CD14-positive monocyte (primary cell): ENCODE measurements around the gene OGFOD2. TPM values are rescaled to one million over a fixed set of nuclear protein-coding genes. Genes with fewer than 3 reads are reported as not detected.

Source experiments
- DNase-seq, 3 donors: peaks; one replicate each; pipeline ENCODE4 v3.0.0-alpha.2; 2011 to 2022
- H2AFZ ChIP-seq: 2 replicates; pipeline ENCODE4 v1.6.0; 2012; ENCODE audit warnings: mild to moderate bottlenecking, low read depth, low read length, inconsistent platforms; ENCODE audit not compliant: insufficient read depth, poor library complexity, severe bottlenecking
- H3K27ac ChIP-seq, 2 donors: 1 replicate in 1 of 2; 2 replicates in 1 of 2; pipeline ENCODE4 v1.5.1; 2012 to 2013; ENCODE audit warnings: low read length in 2 of 2, control low read depth in 1 of 2, inconsistent platforms in 1 of 2, low read depth in 1 of 2, mild to moderate bottlenecking in 1 of 2
- H3K27me3 ChIP-seq, 2 donors: one replicate each; pipeline versions ENCODE4 v1.6.0 to v1.6.1; 2011 to 2013; ENCODE audit warnings: low read length in 2 of 2; ENCODE audit not compliant: control insufficient read depth in 2 of 2, insufficient read depth in 2 of 2
- H3K36me3 ChIP-seq, 2 donors: replicated peaks in 1 of 2; 1 replicate in 1 of 2; 2 replicates in 1 of 2; pipeline versions ENCODE4 v1.5.1 to v1.6.1; 2012 to 2013; ENCODE audit warnings: low read length in 2 of 2, control low read depth in 1 of 2, inconsistent platforms in 1 of 2, mild to moderate bottlenecking in 1 of 2; ENCODE audit not compliant: insufficient read depth in 2 of 2, control insufficient read depth in 1 of 2
- H3K4me1 ChIP-seq, 2 donors: 1 replicate in 1 of 2; 2 replicates in 1 of 2; pipeline versions ENCODE4 v1.5.1 to v1.6.1; 2012 to 2013; ENCODE audit warnings: low read length in 2 of 2, control low read depth in 1 of 2, inconsistent platforms in 1 of 2, mild to moderate bottlenecking in 1 of 2, moderate library complexity in 1 of 2; ENCODE audit not compliant: insufficient read depth in 2 of 2, control insufficient read depth in 1 of 2
- H3K4me2 ChIP-seq: replicated peaks from 2 replicates; pipeline ENCODE3; 2012; ENCODE audit warnings: low read length, moderate library complexity, mild to moderate bottlenecking; ENCODE audit not compliant: poor library complexity, severe bottlenecking; ENCODE audit errors: extremely low read depth
- H3K4me3 ChIP-seq, 3 experiments: fragments of 200-600 bp in 1 of 3; sonication (generic) in 1 of 3; replicated peaks in 1 of 3; 1 replicate in 2 of 3; 2 replicates in 1 of 3; pipeline ENCODE4 v1.5.1; 2011 to 2013; ENCODE audit warnings: low read length in 3 of 3, mild to moderate bottlenecking in 3 of 3, control low read depth in 2 of 3, low read depth in 2 of 3, inconsistent platforms in 1 of 3, moderate library complexity in 1 of 3
- H3K79me2 ChIP-seq: 2 replicates; pipeline ENCODE4 v1.6.0; 2012; ENCODE audit warnings: mild to moderate bottlenecking, control low read depth, inconsistent platforms, low read length, moderate library complexity; ENCODE audit not compliant: insufficient read depth
- H3K9ac ChIP-seq: 2 replicates; pipeline ENCODE4 v1.6.0; 2017; ENCODE audit warnings: low read length, mild to moderate bottlenecking; ENCODE audit not compliant: insufficient read depth, poor library complexity, severe bottlenecking
- H3K9me3 ChIP-seq, 2 donors: replicated peaks in 1 of 2; 1 replicate in 1 of 2; 2 replicates in 1 of 2; pipeline versions ENCODE4 v1.5.1 to v1.6.1; 2012 to 2013; ENCODE audit warnings: low read length in 2 of 2, control low read depth in 1 of 2; ENCODE audit not compliant: control insufficient read depth in 1 of 2, insufficient read depth in 1 of 2
- H4K20me1 ChIP-seq: 2 replicates; pipeline ENCODE4 v1.6.0; 2012; ENCODE audit warnings: mild to moderate bottlenecking, low read length, control low read depth, moderate library complexity; ENCODE audit not compliant: insufficient read depth
- H3K27ac Mint-ChIP-seq, 7 donors: one replicate each; pipeline ENCODE4 v1.8.0; 2020; ENCODE audit warnings: mild to moderate bottlenecking in 7 of 7, mixed read lengths in 7 of 7, moderate library complexity in 6 of 7, inconsistent platforms in 2 of 7
- H3K27me3 Mint-ChIP-seq, 3 donors: one replicate each; pipeline ENCODE4 v1.8.0; 2021 to 2022; ENCODE audit warnings: low read depth in 3 of 3, mild to moderate bottlenecking in 3 of 3, mixed read lengths in 3 of 3, moderate library complexity in 3 of 3, inconsistent platforms in 1 of 3
- H3K36me3 Mint-ChIP-seq, 2 donors: one replicate each; pipeline ENCODE4 v1.8.0; 2020; ENCODE audit warnings: mixed read lengths in 2 of 2, inconsistent platforms in 1 of 2, mild to moderate bottlenecking in 1 of 2
- H3K4me1 Mint-ChIP-seq: one replicate; pipeline ENCODE4 v1.8.0; 2020; ENCODE audit warnings: mild to moderate bottlenecking, mixed read lengths
- H3K4me3 Mint-ChIP-seq, 2 donors: one replicate each; pipeline ENCODE4 v1.8.0; 2020; ENCODE audit warnings: mild to moderate bottlenecking in 2 of 2, mixed read lengths in 2 of 2, moderate library complexity in 1 of 2
- H3K9me3 Mint-ChIP-seq, 7 donors: one replicate each; pipeline ENCODE4 v1.8.0; 2020 to 2022; ENCODE audit warnings: mixed read lengths in 7 of 7, mild to moderate bottlenecking in 6 of 7, moderate library complexity in 6 of 7, inconsistent platforms in 2 of 7
- WGBS: methylation state at CpG from one replicate; pipeline ENCODE4 v1.1.5; 2013; ENCODE audit warnings: missing lambda C conversion rate; ENCODE audit not compliant: insufficient coverage; 5-methylcytosine and 5-hydroxymethylcytosine counted together
- intact Hi-C, 2 donors: fragments of 100-400 bp; cut with micrococcal nuclease; formaldehyde crosslinking; loops; one replicate each; pipeline versions ENCODE4 v1.15.0 to v1.15.1; 2023
- polyA plus RNA-seq, 3 donors: library from polyadenylated mRNA; depleted of rRNA in 1 of 3; unstranded in 2 of 3; stranded (reverse) in 1 of 3; fragments of 300-500 nt in 2 of 3; fragments of >200 nt in 1 of 3; fragmentation: Illumina TruSeq in 2 of 3; gene quantifications; 1 replicate in 2 of 3; 2 replicates in 1 of 3; pipeline ENCODE4 v1.2.3, GENCODE V29; 2012 to 2021
- TF ChIP-seq, protein P1 (sequence below): fragments of 200-600 bp; IDR thresholded peaks from one replicate; pipeline ENCODE4 v1.8.0; 2022; ENCODE audit warnings: antibody characterized with exemption, mild to moderate bottlenecking

Gene OGFOD2
- polyA plus RNA-seq, 3 donors, result 13.0 to 30.3 (median 13.6) TPM

DNA sequence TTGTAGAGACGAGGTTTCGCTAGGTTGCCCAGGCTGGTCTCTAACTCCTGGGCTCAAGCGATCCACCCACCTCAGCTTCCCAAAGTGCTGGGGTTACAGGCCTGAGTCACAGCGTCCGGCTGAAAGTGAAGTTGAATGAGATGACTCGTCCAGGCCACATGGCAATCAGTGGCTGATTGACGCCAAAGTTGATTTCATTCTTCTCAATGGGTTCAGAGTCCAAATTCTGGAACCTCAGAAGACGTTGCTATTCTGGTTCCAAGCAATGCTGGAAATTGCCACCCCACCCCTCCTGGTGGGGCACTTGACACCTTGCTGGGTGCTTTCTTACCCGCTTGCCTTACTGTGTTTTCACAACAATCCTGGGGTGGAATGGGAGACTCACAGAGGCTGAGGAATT, 23.6 kb upstream of the OGFOD2 start:
- H3K4me1 Mint-ChIP-seq, result peaks cover 30% of the 10 kb centered on the region
- intact Hi-C loops, result loop anchor here in 1 of 2 donors (5.0 kb wide), 1 partner anchor 69 kb away; no protein-coding TSS in a partner anchor
- Histone ChIP-seq H4K20me1 (no peaks in the 10 kb centered on the region), H3K36me3 (no peaks in the 10 kb centered on the region), H3K4me3 (no peak overlapping the region), H3K4me1 (peaks cover 18 to 20% of the 10 kb centered on the region in 2 donors), H3K27ac (no peak overlapping the region), H2AFZ (no peak overlapping the region), H3K27me3 (no peaks in the 10 kb centered on the region), H3K9me3 (no peaks in the 10 kb centered on the region), H3K79me2 (no peaks in the 10 kb centered on the region), H3K9ac (no peak overlapping the region), H3K4me2 (no peak overlapping the region)
- H3K27me3 Mint-ChIP-seq, result peaks cover 0 to 4% (median 4%) of the 10 kb centered on the region in 3 donors
- peak overlapping the region in 6 of 7 donors; percentile 9 to 68 (median 44) for H3K27ac Mint-ChIP-seq
- H3K4me3 Mint-ChIP-seq, result no peak overlapping the region
- H3K36me3 Mint-ChIP-seq, result peaks cover 0 to 3% of the 10 kb centered on the region in 2 donors
- TF ChIP-seq, protein P1, sequence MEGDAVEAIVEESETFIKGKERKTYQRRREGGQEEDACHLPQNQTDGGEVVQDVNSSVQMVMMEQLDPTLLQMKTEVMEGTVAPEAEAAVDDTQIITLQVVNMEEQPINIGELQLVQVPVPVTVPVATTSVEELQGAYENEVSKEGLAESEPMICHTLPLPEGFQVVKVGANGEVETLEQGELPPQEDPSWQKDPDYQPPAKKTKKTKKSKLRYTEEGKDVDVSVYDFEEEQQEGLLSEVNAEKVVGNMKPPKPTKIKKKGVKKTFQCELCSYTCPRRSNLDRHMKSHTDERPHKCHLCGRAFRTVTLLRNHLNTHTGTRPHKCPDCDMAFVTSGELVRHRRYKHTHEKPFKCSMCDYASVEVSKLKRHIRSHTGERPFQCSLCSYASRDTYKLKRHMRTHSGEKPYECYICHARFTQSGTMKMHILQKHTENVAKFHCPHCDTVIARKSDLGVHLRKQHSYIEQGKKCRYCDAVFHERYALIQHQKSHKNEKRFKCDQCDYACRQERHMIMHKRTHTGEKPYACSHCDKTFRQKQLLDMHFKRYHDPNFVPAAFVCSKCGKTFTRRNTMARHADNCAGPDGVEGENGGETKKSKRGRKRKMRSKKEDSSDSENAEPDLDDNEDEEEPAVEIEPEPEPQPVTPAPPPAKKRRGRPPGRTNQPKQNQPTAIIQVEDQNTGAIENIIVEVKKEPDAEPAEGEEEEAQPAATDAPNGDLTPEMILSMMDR, result no peak
- peak; percentile 52 to 73 (median 66) for DNase-seq
- WGBS, result 75% methylated on average over 8 of the region's 9 CpGs
- H3K9me3 Mint-ChIP-seq, result peaks cover 0 to 2% (median 0%) of the 10 kb centered on the region in 7 donors

DNA sequence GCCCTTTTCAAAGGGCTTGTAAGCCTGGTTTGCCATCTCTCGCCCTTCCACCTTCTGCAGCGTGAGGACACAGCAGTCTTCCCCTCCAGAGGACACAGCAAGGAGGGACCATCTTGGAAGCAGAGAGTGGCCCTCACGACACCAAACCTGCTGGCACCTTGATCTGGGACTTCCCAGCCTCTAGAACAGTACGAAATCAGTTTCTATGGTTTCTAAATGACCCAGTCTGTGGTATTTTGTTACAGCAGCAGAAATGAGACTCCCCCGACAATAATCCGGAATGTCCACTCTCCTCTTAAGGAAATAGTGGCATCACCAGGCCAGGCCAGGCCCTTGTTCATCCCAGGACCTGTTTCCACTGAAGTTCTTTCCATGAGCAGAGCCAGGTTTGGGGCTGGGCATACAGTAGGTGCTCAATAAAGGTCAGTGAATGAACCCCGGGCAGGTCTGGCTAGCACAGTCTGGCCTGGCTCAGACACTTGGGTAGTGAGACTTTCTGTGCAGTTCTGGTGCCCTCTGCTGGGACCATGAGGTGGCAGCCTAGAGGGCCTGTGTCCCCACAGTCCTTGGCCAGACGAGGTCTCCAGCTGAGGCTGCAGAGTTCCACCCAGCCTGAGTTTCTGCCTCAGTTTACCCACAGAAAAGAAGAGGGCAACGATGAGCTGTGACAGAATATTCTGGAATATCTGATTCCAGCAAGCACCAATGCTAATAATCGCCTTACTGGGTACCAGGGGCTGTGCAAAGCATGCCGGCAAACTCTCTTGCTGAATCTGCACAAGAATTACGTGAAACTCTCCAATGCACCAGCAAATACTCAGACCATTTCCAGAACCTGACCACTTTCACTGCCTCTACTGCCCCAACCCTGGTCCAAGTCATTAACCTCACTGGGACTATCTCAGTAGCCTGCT, 22.8 kb upstream of the OGFOD2 start:
- Histone ChIP-seq H3K79me2 (no peaks in the 10 kb centered on the region), H3K36me3 (no peaks in the 10 kb centered on the region), H3K4me2 (no peak overlapping the region), H3K4me3 (no peak overlapping the region), H3K9me3 (no peaks in the 10 kb centered on the region), H4K20me1 (no peaks in the 10 kb centered on the region), H3K27me3 (no peaks in the 10 kb centered on the region), H3K27ac (no peak overlapping the region), H3K9ac (no peak overlapping the region), H3K4me1 (peaks cover 10 to 12% of the 10 kb centered on the region in 2 donors), H2AFZ (no peak overlapping the region)
- peak; percentile 71 to 86 (median 79) for DNase-seq
- Mint-ChIP-seq H3K4me3 (no peak overlapping the region), H3K27ac (peak overlapping the region in 4 of 7 donors; percentile 3 to 35 (median 12)), H3K4me1 (peaks cover 22% of the 10 kb centered on the region), H3K27me3 (peaks cover 0 to 4% (median 4%) of the 10 kb centered on the region in 3 donors), H3K9me3 (no peaks in the 10 kb centered on the region), H3K36me3 (peaks cover 0 to 3% of the 10 kb centered on the region in 2 donors)
- intact Hi-C loops, result loop anchor here (1.0 to 5.0 kb wide), 2 partner anchors 70 to 92 kb away; no protein-coding TSS in a partner anchor
- TF ChIP-seq, protein P1, result peak; percentile 91
- 74% methylated on average over 10 of the region's 12 CpGs for WGBS
